Measurements from ENCODE around the gene MOK.
A peak's percentile ranks its signal among the peaks of the same experiment; 100 is the strongest.

The MOK gene

DNA sequence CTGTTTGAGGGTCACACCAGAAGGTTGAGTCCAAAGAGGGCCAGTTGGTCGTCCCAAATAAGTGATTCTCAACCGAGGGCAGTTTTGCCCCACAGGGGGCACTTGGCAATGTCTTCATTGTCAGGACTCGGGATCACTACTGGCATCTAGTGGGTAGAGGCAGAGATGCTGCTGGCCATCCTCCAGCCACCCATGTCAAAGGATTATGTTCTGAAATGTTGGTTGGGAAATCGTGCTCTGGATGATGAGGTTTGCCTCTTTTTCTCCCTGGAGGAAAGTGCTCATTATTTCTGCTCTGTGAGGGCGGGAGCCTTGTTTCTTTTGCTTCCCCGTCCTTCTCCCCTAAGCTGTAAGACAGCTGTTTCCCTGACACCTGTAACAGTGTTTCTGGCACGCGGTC lies 18.1 kb upstream of the MOK start:
- TF ChIP-seq, protein P1, sequence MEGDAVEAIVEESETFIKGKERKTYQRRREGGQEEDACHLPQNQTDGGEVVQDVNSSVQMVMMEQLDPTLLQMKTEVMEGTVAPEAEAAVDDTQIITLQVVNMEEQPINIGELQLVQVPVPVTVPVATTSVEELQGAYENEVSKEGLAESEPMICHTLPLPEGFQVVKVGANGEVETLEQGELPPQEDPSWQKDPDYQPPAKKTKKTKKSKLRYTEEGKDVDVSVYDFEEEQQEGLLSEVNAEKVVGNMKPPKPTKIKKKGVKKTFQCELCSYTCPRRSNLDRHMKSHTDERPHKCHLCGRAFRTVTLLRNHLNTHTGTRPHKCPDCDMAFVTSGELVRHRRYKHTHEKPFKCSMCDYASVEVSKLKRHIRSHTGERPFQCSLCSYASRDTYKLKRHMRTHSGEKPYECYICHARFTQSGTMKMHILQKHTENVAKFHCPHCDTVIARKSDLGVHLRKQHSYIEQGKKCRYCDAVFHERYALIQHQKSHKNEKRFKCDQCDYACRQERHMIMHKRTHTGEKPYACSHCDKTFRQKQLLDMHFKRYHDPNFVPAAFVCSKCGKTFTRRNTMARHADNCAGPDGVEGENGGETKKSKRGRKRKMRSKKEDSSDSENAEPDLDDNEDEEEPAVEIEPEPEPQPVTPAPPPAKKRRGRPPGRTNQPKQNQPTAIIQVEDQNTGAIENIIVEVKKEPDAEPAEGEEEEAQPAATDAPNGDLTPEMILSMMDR (IDR thresholded peaks at IDR 0.05; ENCODE audit: borderline replicate concordance, control extremely low read depth, extremely low read depth, insufficient read depth, missing control alignments) = peak; percentile 41
- no peak for DNase-seq (ENCODE audit: low spot score)
- in situ Hi-C loops (cut with MboI; ENCODE audit: low sequenced_read_pairs, unreplicated experiment) = no loop called here

DNA sequence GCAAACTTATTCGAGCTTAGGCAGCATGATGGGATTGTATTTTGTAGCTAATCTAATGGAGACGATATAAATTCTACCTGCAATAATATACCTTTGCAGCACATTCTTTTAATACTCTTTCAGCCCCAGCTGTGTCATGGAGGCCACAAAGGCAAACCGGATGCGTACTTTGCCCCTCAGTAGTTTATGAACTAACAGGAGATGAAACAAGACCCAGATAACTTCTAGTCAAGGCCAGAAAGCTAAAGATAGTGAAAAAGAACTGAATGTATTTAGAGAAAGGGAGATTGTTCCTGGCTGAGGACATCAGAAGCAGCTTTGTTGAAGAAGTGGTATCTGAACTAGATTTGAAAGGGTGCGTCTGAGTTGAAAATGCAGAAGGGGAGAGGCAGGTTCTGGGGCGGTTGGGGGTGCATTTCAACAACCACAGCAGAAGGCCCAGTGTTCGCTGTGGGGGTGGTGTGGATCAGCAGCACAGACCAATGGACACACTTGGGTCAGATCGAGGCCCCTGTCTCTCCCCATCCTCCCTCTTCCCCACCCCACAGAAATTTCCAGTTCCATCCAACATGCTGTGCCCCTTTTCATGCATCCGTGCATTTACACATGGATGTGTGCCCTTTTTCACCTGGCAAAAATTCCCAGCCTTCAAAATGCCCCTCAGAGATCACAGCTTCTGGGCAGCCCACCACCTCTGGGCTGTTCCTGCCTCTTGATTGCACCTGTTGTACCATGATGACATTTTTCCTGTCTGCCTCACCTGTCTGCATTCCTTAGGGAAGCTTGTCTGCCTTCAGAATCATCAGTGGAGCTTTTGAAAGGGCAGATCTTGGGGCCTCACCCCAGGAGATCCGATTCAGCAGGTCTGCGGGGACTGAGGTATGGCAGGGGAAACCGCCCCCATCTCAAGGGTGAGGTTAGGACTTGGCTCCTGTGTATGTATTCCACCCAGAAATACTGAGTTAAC lies 16.8 kb upstream of the MOK start:
- in situ Hi-C loops (cut with MboI; ENCODE audit: low sequenced_read_pairs, unreplicated experiment) = no loop called here
- TF ChIP-seq, protein P1 (IDR thresholded peaks at IDR 0.05; ENCODE audit: borderline replicate concordance, control extremely low read depth, extremely low read depth, insufficient read depth, missing control alignments) = no peak
- DNase-seq (ENCODE audit: low spot score) = no peak

DNA sequence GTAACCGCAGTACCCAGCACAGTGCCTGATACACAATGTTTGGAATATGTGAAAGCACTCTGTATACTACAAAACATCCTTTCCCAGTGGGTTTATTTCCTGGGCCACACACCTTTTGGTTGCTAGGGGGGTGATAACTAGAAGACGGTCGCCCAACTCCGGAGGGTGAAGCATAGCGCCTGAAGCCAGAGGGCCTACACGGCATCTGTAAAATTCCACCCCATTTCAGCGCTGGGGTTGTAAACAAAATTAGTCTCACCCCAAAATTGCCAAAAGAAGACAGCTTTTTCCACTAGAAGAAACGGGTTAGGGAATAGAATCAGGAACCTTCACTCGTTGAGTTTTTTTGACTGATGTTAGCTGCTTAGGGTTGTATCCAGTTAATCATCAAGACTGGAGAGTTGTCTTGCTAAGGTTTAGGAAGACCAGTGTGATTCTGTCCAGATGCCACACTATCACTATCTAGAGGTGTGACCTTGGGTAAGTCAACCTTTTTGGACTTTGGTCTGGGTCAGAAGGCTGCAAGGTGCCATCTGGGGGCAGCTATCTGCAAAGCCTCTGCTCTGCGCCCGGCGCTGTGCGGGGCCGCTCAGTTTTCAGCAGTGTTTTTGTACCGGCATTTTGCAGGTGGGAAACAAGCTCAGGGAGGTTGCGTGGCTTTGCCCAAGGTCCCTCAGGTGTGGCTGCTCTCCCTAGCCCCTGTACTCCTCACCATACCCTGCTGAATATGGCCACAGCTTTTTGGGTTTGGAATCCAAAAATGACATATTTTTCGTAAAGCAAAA lies 15.9 kb upstream of the MOK start:
- in situ Hi-C loops (cut with MboI; ENCODE audit: low sequenced_read_pairs, unreplicated experiment) = no loop called here
- TF ChIP-seq, protein P1 (IDR thresholded peaks at IDR 0.05; ENCODE audit: borderline replicate concordance, control extremely low read depth, extremely low read depth, insufficient read depth, missing control alignments) = no peak
- no peak for DNase-seq (ENCODE audit: low spot score)

DNA sequence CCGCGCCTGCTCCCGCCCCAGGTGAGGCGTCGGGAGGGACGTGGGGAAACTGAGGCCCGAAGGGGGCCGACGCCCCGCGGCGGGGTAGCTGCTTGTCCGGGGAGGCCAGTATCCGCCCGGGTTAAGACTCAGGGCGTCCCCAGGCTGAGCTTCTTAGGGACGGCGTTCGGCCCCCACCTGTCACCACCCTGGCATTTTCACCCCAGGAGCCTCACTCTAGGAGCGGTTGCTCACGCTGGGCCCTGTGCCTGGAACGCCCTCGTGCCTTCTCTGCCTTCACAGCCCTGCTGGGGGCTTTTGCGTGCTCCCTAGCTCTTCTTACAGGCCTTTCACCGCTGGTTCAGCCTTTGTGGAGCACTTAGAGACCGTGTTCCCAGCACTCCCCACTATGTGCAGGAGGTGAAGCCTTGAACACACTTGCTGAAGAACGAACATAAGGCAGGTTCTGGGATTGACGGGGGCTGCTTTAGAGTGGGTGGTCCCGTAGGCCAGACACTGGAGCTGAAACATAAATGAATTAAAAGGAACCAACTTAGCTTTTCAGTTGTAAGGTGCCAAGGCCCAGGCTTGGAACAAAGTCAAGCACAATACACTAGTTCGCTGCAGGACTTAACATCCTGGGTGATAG lies 15.2 kb upstream of the MOK start:
- peak; percentile 61 for DNase-seq (ENCODE audit: low spot score)
- in situ Hi-C loops (cut with MboI; ENCODE audit: low sequenced_read_pairs, unreplicated experiment) = no loop called here
- TF ChIP-seq, protein P1 (IDR thresholded peaks at IDR 0.05; ENCODE audit: borderline replicate concordance, control extremely low read depth, extremely low read depth, insufficient read depth, missing control alignments) = no peak

DNA sequence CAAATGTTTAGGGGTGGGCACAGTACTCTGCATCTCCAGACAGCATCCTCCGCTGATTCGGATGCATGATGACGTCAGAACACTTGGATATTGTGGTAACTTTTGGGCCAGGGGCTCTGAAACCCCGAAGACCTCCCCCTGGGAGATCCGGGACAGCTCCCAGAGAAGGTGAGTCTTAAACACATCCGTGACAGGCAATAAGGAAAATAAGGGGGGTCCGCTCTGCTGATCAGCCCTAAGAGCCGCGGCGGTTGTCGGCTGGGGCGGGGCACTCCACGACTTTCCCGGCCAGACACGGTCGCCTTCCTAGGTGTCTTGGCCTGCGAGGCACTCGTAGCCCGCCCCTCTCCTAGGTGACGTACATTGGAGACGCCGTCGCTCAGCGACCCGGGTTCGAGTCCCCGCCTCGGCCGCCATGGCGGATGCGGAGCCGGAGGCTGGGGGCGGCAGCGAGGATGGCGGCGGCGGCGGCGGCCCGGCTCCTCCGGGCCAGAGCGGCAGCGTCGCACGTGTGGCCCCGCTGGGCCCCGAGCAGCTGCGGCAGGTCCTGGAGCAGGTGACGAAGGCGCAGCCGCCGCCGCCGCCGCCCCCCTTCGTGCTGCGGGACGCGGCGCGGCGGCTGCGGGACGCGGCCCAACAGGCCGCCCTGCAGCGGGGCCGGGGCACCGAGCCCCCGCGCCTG lies 14.5 kb upstream of the MOK start, which contains the start of gene ZNF839:
Gene ZNF839 (plus strand): TSS at position 396 of the 682 bp plus-strand sequence. CDS start 20 bp downstream, at position 416.
- in situ Hi-C loops (cut with MboI; ENCODE audit: low sequenced_read_pairs, unreplicated experiment) = loop anchor here (5.0 to 10.0 kb wide), 2 partner anchors 265 to 357 kb away; partner anchors contain the start of gene DYNC1H1
- TF ChIP-seq, protein P1 (IDR thresholded peaks at IDR 0.05; ENCODE audit: borderline replicate concordance, control extremely low read depth, extremely low read depth, insufficient read depth, missing control alignments) = no peak

More for the DNA sequence above, 14.5 kb upstream of the MOK start, which contains the start of gene ZNF839:
- peak; percentile 95 for DNase-seq (ENCODE audit: low spot score)

Data from GM13976 (cell line).